H1 (cell line): ENCODE data around the gene GALNTL6. TPM values are rescaled to one million over a fixed set of nuclear protein-coding genes. Genes with fewer than 3 reads are reported as not detected.

Experiments used
- ATF2 ChIP-seq: IDR thresholded peaks from 2 replicates; pipeline ENCODE4 v1.6.1; 2012; ENCODE audit warnings: low read length, inconsistent platforms
- RXRA ChIP-seq: IDR thresholded peaks from 2 replicates; pipeline ENCODE4 v1.6.1; 2011; ENCODE audit warnings: low read depth, mild to moderate bottlenecking, low read length, moderate library complexity; ENCODE audit not compliant: insufficient read depth
- polyA plus RNA-seq, 7 experiments: library from polyadenylated mRNA; depleted of rRNA in 3 of 7; stranded (reverse) in 5 of 7; unstranded in 2 of 7; fragments of >200 nt in 5 of 7; fragments of 200-250 nt in 2 of 7; gene quantifications; 1 replicate in 5 of 7; 2 replicates in 1 of 7; 4 replicates in 1 of 7; pipeline versions ENCODE4 v1.2.1 to v1.2.3, GENCODE V29; 2011 to 2013; ENCODE audit warnings: missing spikeins in 2 of 7, mixed read lengths in 2 of 7
- total RNA-seq: library from RNA; stranded (reverse); fragmentation: NEBNext Ultra II Directional; extraction: Animal tissue kit (Norgen Biotek cat#: 25700); gene quantifications from 2 replicates; pipeline ENCODE4 v1.2.1, GENCODE V29; 2021

The GALNTL6 gene
- total and polyA plus RNA-seq, 2 of the 8 experiments (the other 6 are each of a cell fraction or from before 2014, with no cell fraction given) = 0.03 to 0.32 TPM

GRCh38 chr4:172390331-172390730, 577.1 kb downstream of the GALNTL6 start (continued):
- TF ChIP-seq RXRA (no peak), ATF2 (no peak)
